ENCODE measurements around the gene ZNF335.
A peak's percentile ranks its signal among the peaks of the same experiment; 100 is the strongest.

ZNF335 gene

DNA sequence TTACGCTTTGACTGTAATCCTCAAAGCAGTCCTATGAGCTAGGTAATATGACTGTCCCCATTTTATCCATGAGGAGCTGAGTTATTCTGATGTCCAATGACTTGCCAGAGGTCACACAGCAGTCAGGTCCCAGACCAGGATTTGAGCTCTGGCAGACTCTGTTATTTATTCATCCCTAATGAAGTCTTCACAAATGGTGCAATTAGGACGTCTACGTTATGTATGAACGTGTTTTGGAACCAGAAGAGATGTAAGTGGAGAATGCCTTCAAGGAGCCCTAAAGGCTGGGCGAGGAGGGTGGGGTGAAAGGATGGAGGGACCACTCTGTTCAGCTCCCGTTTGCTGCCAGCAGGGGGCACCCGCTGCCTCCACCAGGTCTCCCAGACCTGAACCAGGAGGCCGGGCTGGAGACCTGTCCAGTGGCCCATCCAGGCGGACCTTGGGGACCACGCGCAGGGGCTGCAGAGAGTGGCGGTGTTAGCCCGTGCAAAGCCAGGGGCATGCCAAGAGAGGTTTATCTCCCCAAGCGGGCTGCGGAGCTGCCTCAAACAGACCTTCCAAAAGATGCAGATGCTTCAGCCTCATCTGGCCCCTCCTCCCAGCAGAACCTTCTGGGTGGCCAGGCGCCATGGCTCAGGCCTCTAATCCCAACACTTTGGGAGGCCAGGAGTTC, 15.2 kb upstream of the ZNF335 start:
- Histone ChIP-seq H3K36me3 (ENCODE audit: control insufficient read depth, insufficient read depth, low read length, severe bottlenecking) (no peaks in the 10 kb centered on the region), H3K4me1 (ENCODE audit: control insufficient read depth, insufficient read depth, low read length) (no peaks in the 10 kb centered on the region), H3K9ac (ENCODE audit: low read length) (no peak overlapping the region), H3K4me3 (ENCODE audit: low read length) (no peak overlapping the region), H3K9me3 (ENCODE audit: control insufficient read depth, low read length) (no peaks in the 10 kb centered on the region), H3K27me3 (replicated peaks; ENCODE audit: control insufficient read depth, insufficient read depth, low read length) (peaks cover 14% of the 10 kb centered on the region)
- peak; percentile 80 for DNase-seq (ENCODE audit: low read depth)

DNA sequence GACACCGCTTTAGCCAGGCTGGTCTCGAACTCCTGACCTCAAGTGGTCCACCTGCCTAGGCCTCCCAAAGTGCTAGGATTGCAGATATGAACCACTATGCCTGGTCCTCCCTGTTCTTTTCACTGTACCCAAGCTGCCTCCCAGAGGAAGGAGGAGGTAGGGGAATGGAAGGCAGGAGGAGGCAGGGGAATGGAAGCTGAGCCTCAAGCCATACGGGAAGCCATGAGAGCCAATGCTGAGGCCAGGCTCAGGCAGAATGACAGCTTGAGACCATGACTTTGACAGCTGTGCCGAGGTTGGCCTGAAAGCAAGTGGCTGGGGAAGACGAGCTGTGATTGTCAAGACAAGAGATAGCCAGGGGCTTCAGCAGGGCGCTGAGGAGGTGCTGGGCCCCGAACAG, 13.6 kb upstream of the ZNF335 start:
- H3K27me3 ChIP-seq (replicated peaks; ENCODE audit: control insufficient read depth, insufficient read depth, low read length) = peaks cover 14% of the 10 kb centered on the region
- H3K36me3 ChIP-seq (ENCODE audit: control insufficient read depth, insufficient read depth, low read length, severe bottlenecking) = no peaks in the 10 kb centered on the region
- H3K4me3 ChIP-seq (ENCODE audit: low read length) = no peak overlapping the region
- no peak for DNase-seq (ENCODE audit: low read depth)
- H3K4me1 ChIP-seq (ENCODE audit: control insufficient read depth, insufficient read depth, low read length) = no peaks in the 10 kb centered on the region
- no peak overlapping the region for H3K9ac ChIP-seq (ENCODE audit: low read length)
- H3K9me3 ChIP-seq (ENCODE audit: control insufficient read depth, low read length) = no peaks in the 10 kb centered on the region

DNA sequence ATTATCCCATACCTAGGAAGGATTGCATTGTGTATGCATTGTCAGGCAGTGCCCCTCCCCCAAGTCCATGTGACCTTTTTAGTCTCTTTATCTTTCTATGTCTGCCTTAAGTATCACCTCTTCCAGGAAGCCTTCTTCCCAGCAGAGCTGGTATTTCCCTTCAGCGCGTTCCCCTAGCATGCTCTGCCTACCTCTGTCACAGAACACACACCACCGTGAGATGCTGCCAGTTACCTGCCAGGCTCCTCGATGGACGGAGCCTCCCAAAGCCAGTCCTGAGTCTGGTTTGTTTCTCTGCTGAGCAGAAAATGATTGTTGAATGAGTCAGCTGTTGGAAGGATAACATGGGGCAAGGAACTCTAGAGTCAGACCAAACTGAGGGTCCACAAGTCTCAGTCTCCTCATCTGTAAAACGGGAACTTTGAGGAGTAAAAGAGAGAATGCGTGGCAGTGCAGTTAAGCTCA, 11.3 kb upstream of the ZNF335 start:
- Histone ChIP-seq H3K4me3 (ENCODE audit: low read length) (no peak overlapping the region), H3K27me3 (replicated peaks; ENCODE audit: control insufficient read depth, insufficient read depth, low read length) (peaks cover 10% of the 10 kb centered on the region), H3K9ac (ENCODE audit: low read length) (no peak overlapping the region), H3K4me1 (ENCODE audit: control insufficient read depth, insufficient read depth, low read length) (no peaks in the 10 kb centered on the region), H3K9me3 (ENCODE audit: control insufficient read depth, low read length) (no peaks in the 10 kb centered on the region), H3K36me3 (ENCODE audit: control insufficient read depth, insufficient read depth, low read length, severe bottlenecking) (no peaks in the 10 kb centered on the region)
- no peak for DNase-seq (ENCODE audit: low read depth)

DNA sequence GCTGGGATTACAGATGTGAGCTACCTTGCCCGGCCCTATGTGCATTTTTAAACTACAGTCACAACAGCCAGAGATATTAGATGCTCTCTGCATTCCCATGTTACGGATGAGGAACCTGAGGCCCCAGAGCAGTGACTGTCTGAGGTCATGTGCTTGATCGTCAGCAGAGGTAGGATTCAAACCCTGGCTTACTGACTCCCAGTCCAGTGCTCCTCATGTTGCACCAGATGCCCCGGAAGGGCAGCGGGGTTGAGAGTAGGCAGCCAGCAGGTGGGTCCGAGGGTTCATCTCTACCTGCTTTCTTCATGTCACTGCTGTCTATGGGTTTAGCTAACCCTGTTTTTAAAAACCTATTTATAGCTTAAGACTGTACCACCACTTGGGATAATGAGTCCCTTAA, 9.3 kb upstream of the ZNF335 start:
- Histone ChIP-seq H3K27me3 (replicated peaks; ENCODE audit: control insufficient read depth, insufficient read depth, low read length) (peaks cover 10% of the 10 kb centered on the region), H3K36me3 (ENCODE audit: control insufficient read depth, insufficient read depth, low read length, severe bottlenecking) (no peaks in the 10 kb centered on the region), H3K9me3 (ENCODE audit: control insufficient read depth, low read length) (no peaks in the 10 kb centered on the region), H3K9ac (ENCODE audit: low read length) (no peak overlapping the region), H3K4me1 (ENCODE audit: control insufficient read depth, insufficient read depth, low read length) (no peaks in the 10 kb centered on the region), H3K4me3 (ENCODE audit: low read length) (no peak overlapping the region)
- DNase-seq (ENCODE audit: low read depth) = no peak

DNA sequence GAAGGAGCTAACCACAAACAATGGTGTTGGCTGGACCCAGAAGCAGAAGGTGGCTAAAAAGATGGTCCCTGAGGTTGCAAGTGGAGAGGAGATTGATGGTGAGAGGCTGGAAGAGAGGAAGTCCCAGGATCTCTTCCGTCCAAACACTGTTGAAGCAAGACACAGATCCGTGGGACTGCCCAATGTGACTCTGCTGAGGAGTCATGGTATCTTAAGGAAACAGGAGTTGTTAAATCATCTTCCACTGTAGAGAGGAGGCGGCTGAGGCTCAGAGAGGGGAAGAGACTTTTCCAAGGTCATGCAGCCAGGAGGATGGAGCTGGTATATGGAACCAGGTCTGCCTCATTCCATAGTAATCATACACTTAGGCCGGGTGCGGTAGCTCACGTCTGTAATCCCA, 4.1 kb upstream of the ZNF335 start:
- Histone ChIP-seq H3K27me3 (replicated peaks; ENCODE audit: control insufficient read depth, insufficient read depth, low read length) (no peaks in the 10 kb centered on the region), H3K9me3 (ENCODE audit: control insufficient read depth, low read length) (no peaks in the 10 kb centered on the region), H3K4me1 (ENCODE audit: control insufficient read depth, insufficient read depth, low read length) (peaks cover 6% of the 10 kb centered on the region), H3K36me3 (ENCODE audit: control insufficient read depth, insufficient read depth, low read length, severe bottlenecking) (no peaks in the 10 kb centered on the region), H3K4me3 (ENCODE audit: low read length) (no peak overlapping the region), H3K9ac (ENCODE audit: low read length) (no peak overlapping the region)
- DNase-seq (ENCODE audit: low read depth) = no peak

DNA sequence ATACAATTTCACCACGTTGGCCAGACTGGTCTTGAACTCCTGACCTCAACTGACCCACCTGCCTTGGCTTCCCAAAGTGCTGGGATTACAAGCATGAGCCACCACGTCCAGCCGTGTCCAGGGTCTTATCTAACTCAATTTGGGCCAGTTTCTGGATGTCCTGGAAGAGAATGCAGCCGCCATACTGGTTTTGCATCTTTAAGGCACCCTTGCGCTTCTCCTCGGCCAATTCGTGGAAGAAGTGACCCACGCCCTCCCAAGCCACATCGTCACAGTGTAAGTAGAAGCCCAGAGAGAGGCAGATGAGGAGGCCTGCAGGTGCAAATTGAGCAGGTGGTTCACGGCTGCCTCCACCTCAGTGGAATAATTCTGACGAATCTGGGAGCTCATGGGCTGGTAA, 3.7 kb upstream of the ZNF335 start:
- no peak overlapping the region for H3K9ac ChIP-seq (ENCODE audit: low read length)
- no peak overlapping the region for H3K4me3 ChIP-seq (ENCODE audit: low read length)
- peaks cover 8% of the 10 kb centered on the region for H3K4me1 ChIP-seq (ENCODE audit: control insufficient read depth, insufficient read depth, low read length)
- H3K36me3 ChIP-seq (ENCODE audit: control insufficient read depth, insufficient read depth, low read length, severe bottlenecking) = no peaks in the 10 kb centered on the region
- no peaks in the 10 kb centered on the region for H3K9me3 ChIP-seq (ENCODE audit: control insufficient read depth, low read length)
- DNase-seq (ENCODE audit: low read depth) = no peak
- H3K27me3 ChIP-seq (replicated peaks; ENCODE audit: control insufficient read depth, insufficient read depth, low read length) = no peaks in the 10 kb centered on the region

DNA sequence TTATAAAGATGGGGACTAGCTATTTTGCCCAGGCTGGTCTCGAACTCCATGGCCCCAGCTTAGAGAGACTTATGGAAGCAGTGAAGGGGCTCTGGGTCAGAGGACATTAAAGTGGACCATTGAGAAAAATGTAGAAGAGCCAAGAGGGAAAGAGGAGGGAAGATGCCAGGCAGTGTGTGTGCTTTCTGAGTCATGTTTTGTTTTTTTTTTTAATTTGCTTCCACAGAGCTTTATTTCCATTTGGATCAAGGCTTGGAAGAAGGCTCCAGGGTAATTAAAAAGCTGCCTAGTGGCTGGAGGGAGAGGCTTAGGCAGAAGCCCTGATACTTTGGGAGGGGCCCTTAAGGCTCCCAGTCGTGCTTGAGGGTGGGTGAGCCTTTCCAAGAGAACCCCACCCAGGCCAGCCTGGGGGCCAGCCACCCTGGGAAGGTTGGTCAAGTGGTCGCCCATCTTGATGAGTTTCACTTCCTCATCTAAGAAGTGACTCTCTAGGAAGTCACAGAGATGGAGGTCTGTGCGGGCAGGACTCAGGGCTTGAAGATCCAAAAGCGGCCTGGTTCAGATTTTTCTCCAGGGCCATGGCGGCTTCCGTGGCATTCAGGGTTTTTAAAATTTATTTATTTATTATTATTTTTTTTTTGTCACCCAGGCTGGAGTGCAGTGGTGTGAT, 3.0 kb upstream of the ZNF335 start:
- Histone ChIP-seq H3K9me3 (ENCODE audit: control insufficient read depth, low read length) (no peaks in the 10 kb centered on the region), H3K27me3 (replicated peaks; ENCODE audit: control insufficient read depth, insufficient read depth, low read length) (no peaks in the 10 kb centered on the region), H3K4me3 (ENCODE audit: low read length) (no peak overlapping the region), H3K4me1 (ENCODE audit: control insufficient read depth, insufficient read depth, low read length) (peaks cover 14% of the 10 kb centered on the region), H3K9ac (ENCODE audit: low read length) (no peak overlapping the region), H3K36me3 (ENCODE audit: control insufficient read depth, insufficient read depth, low read length, severe bottlenecking) (no peaks in the 10 kb centered on the region)
- DNase-seq (ENCODE audit: low read depth) = no peak

DNA sequence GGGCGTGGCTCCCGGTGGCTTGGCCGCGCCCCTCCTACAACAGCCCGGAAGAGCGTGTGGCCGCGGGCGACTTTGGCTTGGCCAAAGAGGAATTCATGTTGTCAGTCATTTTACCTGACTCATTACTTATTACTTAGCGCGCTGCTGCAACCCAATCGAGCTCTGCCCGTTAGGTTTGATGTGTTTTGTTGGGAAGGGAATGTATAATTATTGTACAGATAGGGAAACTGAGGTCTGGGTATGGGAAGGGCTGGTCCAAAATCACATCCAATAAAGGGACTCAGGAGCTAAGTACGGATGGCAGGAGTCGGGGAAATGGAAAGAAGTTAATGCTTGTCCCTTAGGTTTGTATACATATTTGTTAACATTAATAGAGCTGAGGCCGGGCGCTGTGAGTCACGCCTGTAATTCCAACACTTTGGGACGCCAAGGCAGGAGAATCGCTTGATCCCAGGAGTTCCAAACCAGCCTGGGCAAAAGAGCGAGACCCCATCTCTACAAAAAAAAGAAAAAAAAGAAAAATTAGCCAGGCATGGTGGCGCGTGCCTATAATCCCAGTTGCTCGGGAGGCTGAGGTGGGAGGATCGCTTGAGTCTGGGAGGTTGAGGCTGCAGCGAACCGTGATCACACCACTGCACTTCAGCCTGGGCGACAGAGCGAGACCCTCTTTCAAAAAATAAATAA, 639 bp upstream of the ZNF335 start:
- H3K4me3 ChIP-seq (ENCODE audit: low read length) = peak overlapping the region; percentile 93
- H3K9ac ChIP-seq (ENCODE audit: low read length) = peak overlapping the region; percentile 98
- H3K36me3 ChIP-seq (ENCODE audit: control insufficient read depth, insufficient read depth, low read length, severe bottlenecking) = peaks cover 10% of the 10 kb centered on the region
- peaks cover 35% of the 10 kb centered on the region for H3K4me1 ChIP-seq (ENCODE audit: control insufficient read depth, insufficient read depth, low read length)
- H3K9me3 ChIP-seq (ENCODE audit: control insufficient read depth, low read length) = no peaks in the 10 kb centered on the region
- no peaks in the 10 kb centered on the region for H3K27me3 ChIP-seq (replicated peaks; ENCODE audit: control insufficient read depth, insufficient read depth, low read length)
- no peak for DNase-seq (ENCODE audit: low read depth)

DNA sequence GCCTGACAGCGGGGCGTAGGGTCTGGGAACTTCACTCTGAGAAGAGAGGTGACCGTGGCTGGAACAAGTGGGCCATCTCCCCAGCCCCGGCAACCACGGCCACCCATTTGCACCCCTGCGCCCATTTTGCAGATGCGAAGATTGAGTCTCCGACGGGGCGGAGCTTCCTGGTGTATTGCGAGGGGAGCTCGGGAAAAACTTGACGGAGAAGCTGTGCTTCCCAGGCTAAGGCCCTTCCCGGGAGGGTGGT, 653 bp downstream of the ZNF335 start:
- Histone ChIP-seq H3K4me3 (ENCODE audit: low read length) (peak overlapping the region; percentile 93), H3K4me1 (ENCODE audit: control insufficient read depth, insufficient read depth, low read length) (peaks cover 35% of the 10 kb centered on the region), H3K27me3 (replicated peaks; ENCODE audit: control insufficient read depth, insufficient read depth, low read length) (no peaks in the 10 kb centered on the region), H3K36me3 (ENCODE audit: control insufficient read depth, insufficient read depth, low read length, severe bottlenecking) (peaks cover 21% of the 10 kb centered on the region), H3K9ac (ENCODE audit: low read length) (peak overlapping the region; percentile 98), H3K9me3 (ENCODE audit: control insufficient read depth, low read length) (no peaks in the 10 kb centered on the region)
- no peak for DNase-seq (ENCODE audit: low read depth)

DNA sequence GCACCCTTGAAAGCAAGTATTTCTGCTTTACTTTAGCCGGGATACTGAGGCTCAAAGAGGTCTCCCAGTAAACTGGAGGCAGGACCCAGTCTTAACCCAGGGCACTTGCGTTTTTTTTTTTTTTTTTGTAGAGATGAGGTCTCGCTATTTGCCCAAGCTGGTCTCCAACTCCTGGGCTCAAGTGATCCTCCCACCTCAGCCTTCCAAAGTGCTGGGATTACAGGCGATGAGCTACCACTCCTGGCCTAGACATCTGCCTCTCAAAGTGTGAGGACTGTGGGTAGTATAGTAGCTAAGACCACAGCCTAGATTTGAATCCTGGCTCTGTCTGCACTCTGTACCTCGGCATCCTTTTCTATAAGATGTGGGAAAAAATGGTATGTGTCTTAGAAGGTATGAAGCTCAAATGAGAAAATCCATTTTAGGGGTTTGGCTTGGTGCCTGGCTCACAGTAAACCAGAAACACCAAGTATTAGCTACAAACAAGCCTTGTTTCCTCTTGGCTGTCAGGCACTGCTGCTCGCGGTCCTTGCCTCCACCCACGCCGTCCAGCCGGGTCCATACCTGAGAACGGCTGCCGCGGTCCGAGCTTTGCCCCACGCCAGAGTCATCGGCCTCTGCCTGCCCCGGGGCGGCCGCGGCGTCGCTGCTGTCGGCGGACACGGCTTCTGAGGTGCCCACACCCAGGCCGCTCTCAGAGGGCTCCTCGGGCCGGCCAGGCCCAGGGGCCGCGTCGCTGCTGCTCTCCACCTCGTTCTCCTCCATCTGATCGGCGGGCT, 1.2 kb downstream of the ZNF335 start:
- Histone ChIP-seq H3K9ac (ENCODE audit: low read length) (peak overlapping the region; percentile 98), H3K27me3 (replicated peaks; ENCODE audit: control insufficient read depth, insufficient read depth, low read length) (no peaks in the 10 kb centered on the region), H3K36me3 (ENCODE audit: control insufficient read depth, insufficient read depth, low read length, severe bottlenecking) (peaks cover 26% of the 10 kb centered on the region), H3K4me3 (ENCODE audit: low read length) (peak overlapping the region; percentile 93), H3K4me1 (ENCODE audit: control insufficient read depth, insufficient read depth, low read length) (peaks cover 35% of the 10 kb centered on the region), H3K9me3 (ENCODE audit: control insufficient read depth, low read length) (no peaks in the 10 kb centered on the region)
- DNase-seq (ENCODE audit: low read depth) = peak; percentile 40

Measured in adipocyte (in vitro differentiated cells).